Measurements from ENCODE around the gene C1QBP. TPM values are rescaled to one million over a fixed set of nuclear protein-coding genes. Genes with fewer than 3 reads are reported as not detected.

The C1QBP gene
- total RNA-seq, 2 experiments from 2014 or later, result 166 to 240 TPM

DNA sequence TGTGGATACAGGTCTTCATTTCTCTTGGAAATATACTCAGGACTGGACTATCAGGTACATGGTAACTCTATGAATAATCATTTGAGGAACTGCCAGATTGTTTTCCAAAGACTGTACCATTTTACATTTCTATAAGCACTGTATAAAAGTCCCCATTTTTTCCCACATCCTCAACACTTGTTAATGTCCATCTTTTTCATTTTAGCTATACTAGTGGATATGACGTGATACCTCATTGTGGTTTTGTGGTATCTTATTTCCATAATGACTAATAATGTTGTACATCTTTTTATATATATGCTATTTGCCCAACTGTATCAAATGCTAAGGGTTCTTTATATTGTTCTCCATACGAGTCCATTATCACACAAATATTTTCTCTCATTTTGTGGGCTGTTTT is 42.3 kb downstream of the C1QBP start:
- ATAC-seq, result no peak
- Mint-ChIP-seq H3K4me1 (no peaks in the 10 kb centered on the region), H3K4me3 (no peak overlapping the region), H3K9me3 (ENCODE audit: low read depth) (no peaks in the 10 kb centered on the region), H3K27me3 (no peaks in the 10 kb centered on the region), H3K36me3 (peaks cover 56% of the 10 kb centered on the region), H3K27ac (no peak overlapping the region)
- CTCF ChIA-PET, result interaction anchor here (1.0 kb wide), 1 partner anchor 43 kb away, joined by 3 read pairs; the partner anchor contains the start of gene C1QBP
- no peak for DNase-seq

DNA sequence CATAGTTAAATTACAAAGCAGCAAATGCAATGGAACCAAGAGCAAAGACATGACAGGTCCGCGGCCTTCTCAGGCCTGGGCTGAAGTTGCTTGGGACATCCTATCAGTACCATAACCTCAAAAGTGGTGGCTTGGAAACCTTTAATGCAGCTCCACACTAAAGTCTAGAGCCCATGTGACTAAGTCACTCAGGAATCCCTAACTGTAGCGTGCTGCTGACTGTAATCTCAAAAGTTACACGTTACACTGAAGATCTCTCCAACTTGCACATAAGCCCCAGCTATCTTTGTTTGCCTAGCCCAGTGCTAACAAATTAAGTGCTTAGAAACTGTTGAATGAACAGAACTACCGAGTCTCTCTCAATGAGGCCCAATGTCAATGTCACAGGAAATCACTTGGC is 47.3 kb downstream of the C1QBP start:
- CTCF ChIA-PET, result interaction anchor here (0.7 to 1.4 kb wide), 2 partner anchors 14 to 48 kb away, joined by 3 read pairs; partner anchors contain the start of gene C1QBP
- H3K36me3 Mint-ChIP-seq, result peaks cover 46% of the 10 kb centered on the region
- H3K27me3 Mint-ChIP-seq, result no peaks in the 10 kb centered on the region
- peaks cover 6% of the 10 kb centered on the region for H3K4me1 Mint-ChIP-seq
- H3K27ac Mint-ChIP-seq, result no peak overlapping the region
- ATAC-seq (no peak), DNase-seq (no peak)
- no peak overlapping the region for H3K4me3 Mint-ChIP-seq
- H3K9me3 Mint-ChIP-seq (ENCODE audit: low read depth), result no peaks in the 10 kb centered on the region

Other genes with a start within 250 kb of the C1QBP start
- gene ZNF594, start 247.3 kb downstream of the C1QBP start, total RNA-seq, result 10 to 100 TPM; 10.5 to 11.3 TPM
- gene SCIMP, start 204.3 kb downstream of the C1QBP start, total RNA-seq, result not detected
- 10 to 100 TPM; 35.1 to 38.0 TPM for gene RABEP1, start 156.9 kb downstream of the C1QBP start, total RNA-seq
- gene NUP88, start 19.5 kb downstream of the C1QBP start, total RNA-seq, result 100 to 1,000 TPM; 117 to 123 TPM
- 10 to 100 TPM; 50.7 to 55.5 TPM for gene RPAIN, start 19.0 kb downstream of the C1QBP start, total RNA-seq
- gene DHX33, start 29.8 kb upstream of the C1QBP start, total RNA-seq, result 10 to 100 TPM; 21.9 to 29.4 TPM
- 10 to 100 TPM; 52.5 to 79.0 TPM for gene DERL2, start 47.0 kb upstream of the C1QBP start, total RNA-seq
- gene MIS12, start 47.4 kb upstream of the C1QBP start, total RNA-seq, result 10 to 100 TPM; 30.8 to 36.4 TPM
- 10 to 100 TPM; 39.1 to 66.6 TPM for gene NLRP1, start 145.4 kb upstream of the C1QBP start, total RNA-seq